HS-27A (cell line): ENCODE results near the gene RBFOX2.
A peak's percentile ranks its signal among the peaks of the same experiment; 100 is the strongest.
"Not testable (repeated sequence)": the region's sequence is repeated elsewhere in the genome, so short reads cannot be mapped to it uniquely, and the experiment has no call there.

Experiments used
- DNase-seq: peaks from one replicate; pipeline ENCODE4 v3.0.0-alpha.2; 2012; ENCODE audit warnings: low read depth, missing footprints

RBFOX2 gene

GRCh38 chr22:35734517-35734827, 294.2 kb downstream of the RBFOX2 start:
- no peak for DNase-seq

GRCh38 chr22:35733791-35734516, 294.7 kb downstream of the RBFOX2 start:
- DNase-seq: no peak

- no peak for DNase-seq
Measured at GRCh38 chr22:35733036-35733435, 295.6 kb downstream of the RBFOX2 start.

- DNase-seq: no peak
Measured at GRCh38 chr22:35732116-35732515, 296.5 kb downstream of the RBFOX2 start.

- DNase-seq: no peak
Measured at GRCh38 chr22:35731321-35731720, 297.3 kb downstream of the RBFOX2 start.

- no peak for DNase-seq
Measured at GRCh38 chr22:35729309-35729698, 299.3 kb downstream of the RBFOX2 start.

GRCh38 chr22:35728639-35729308, 299.9 kb downstream of the RBFOX2 start:
- no peak for DNase-seq

- DNase-seq: no peak
Measured at GRCh38 chr22:35727436-35727835, 301.2 kb downstream of the RBFOX2 start.

- no peak for DNase-seq
Measured at GRCh38 chr22:35726933-35727332, 301.7 kb downstream of the RBFOX2 start.

GRCh38 chr22:35726398-35726797, 302.2 kb downstream of the RBFOX2 start:
- no peak for DNase-seq

- no peak for DNase-seq
Measured at GRCh38 chr22:35725521-35725920, 303.1 kb downstream of the RBFOX2 start.

- DNase-seq: no peak
Measured at GRCh38 chr22:35721960-35722359, 306.7 kb downstream of the RBFOX2 start.

GRCh38 chr22:35719212-35719875, 309.3 kb downstream of the RBFOX2 start:
- no peak for DNase-seq

- no peak for DNase-seq
Measured at GRCh38 chr22:35717572-35717971, 311.1 kb downstream of the RBFOX2 start, which contains the start of gene APOL5. APOL5 (plus strand) TSS chr22:35717872; CDS start chr22:35717872, 0 bp downstream.

- DNase-seq: no peak
Measured at GRCh38 chr22:35712672-35713071, 316.0 kb downstream of the RBFOX2 start.

GRCh38 chr22:35711336-35711735, 317.3 kb downstream of the RBFOX2 start:
- DNase-seq: no peak

- no peak for DNase-seq
Measured at GRCh38 chr22:35708917-35709316, 319.7 kb downstream of the RBFOX2 start.

- no peak for DNase-seq
Measured at GRCh38 chr22:35708453-35708852, 320.2 kb downstream of the RBFOX2 start.

- peak; percentile 69 for DNase-seq
Measured at GRCh38 chr22:35705141-35705540, 323.5 kb downstream of the RBFOX2 start.

GRCh38 chr22:35703861-35704584, 324.6 kb downstream of the RBFOX2 start:
- DNase-seq: no peak

- DNase-seq: not testable (repeated sequence)
Measured at GRCh38 chr22:35699852-35700251, 328.8 kb downstream of the RBFOX2 start.

GRCh38 chr22:35697142-35697541, 331.5 kb downstream of the RBFOX2 start:
- no peak for DNase-seq

- DNase-seq: no peak
Measured at GRCh38 chr22:35695202-35695601, 333.4 kb downstream of the RBFOX2 start.
